Right lung (tissue), 5 donors: Measurements from ENCODE around the gene TRPV6. TPM values are rescaled to one million over a fixed set of nuclear protein-coding genes. Genes with fewer than 3 reads are reported as not detected.

ENCODE experiments used
- DNase-seq, 2 donors: peaks; one replicate each; pipeline ENCODE4 v3.0.0-alpha.2; 2013
- polyA plus RNA-seq, 5 donors: library from polyadenylated mRNA; unstranded; fragments of 120-200 nt; gene quantifications; one replicate each; pipeline versions ENCODE4 v1.2.1 to v1.2.3, GENCODE V29; 2013; ENCODE audit warnings: inconsistent platforms in 1 of 5, low replicate concordance in 1 of 5; ENCODE audit not compliant: insufficient read length in 5 of 5, insufficient read depth in 1 of 5

TRPV6 gene
- polyA plus RNA-seq, 5 donors, result 5.3 to 10.1 (median 8.1) TPM

DNA sequence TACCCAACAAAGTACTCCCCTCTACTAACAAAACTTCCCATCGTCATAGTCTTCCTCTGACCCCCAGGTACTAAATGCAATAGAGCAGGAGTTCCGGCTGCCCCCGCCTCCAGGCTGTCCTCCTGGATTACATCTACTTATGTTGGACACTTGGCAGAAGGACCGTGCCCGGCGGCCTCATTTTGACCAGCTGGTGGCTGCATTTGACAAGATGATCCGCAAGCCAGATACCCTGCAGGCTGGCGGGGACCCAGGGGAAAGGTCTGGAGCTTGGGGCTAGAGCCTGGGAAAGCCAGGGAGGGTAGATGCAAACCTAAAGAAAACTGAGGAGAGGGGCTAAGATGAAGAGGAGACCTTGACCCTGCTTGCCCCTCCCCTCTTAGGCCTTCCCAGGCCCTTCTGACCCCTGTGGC lies 15.4 kb downstream of the TRPV6 start:
- no peak for DNase-seq

DNA sequence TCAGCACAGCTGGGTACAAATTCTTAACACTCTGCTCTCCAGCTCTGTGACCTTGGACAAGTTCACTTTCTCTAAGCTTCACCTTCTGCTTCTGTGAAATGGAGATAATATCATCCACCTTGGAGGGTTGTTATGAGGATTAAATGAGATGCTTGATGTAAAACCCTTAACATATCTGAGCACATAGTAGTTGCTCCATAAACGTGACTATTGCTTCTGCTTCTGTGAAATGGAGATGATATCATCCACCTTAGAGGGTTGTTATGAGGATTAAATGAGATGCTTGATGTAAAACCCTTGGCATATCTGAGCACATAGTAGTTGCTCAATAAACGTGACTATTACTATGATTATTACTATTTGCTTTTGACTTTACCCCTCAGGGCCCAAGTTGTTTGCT lies 16.1 kb downstream of the TRPV6 start:
- DNase-seq, result no peak

DNA sequence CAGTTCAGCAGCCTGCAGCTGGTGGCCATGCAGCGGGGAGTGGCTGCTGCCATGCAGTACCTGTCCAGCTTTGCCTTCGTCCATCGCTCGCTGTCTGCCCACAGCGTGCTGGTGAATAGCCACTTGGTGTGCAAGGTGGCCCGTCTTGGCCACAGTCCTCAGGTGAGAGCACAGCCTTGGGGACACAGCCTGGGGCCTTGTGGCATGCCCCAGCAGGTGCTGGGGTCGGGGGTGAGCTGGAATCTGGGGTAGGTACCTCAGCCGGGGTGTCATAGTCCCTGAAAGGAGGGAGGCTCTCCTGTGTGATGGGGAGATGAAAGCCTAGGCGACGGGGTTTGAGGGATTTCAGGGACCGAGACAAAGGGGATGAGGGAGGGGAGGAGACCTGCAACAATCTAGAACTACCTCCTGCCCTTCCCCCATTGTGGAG lies 16.5 kb downstream of the TRPV6 start:
- DNase-seq, result no peak

DNA sequence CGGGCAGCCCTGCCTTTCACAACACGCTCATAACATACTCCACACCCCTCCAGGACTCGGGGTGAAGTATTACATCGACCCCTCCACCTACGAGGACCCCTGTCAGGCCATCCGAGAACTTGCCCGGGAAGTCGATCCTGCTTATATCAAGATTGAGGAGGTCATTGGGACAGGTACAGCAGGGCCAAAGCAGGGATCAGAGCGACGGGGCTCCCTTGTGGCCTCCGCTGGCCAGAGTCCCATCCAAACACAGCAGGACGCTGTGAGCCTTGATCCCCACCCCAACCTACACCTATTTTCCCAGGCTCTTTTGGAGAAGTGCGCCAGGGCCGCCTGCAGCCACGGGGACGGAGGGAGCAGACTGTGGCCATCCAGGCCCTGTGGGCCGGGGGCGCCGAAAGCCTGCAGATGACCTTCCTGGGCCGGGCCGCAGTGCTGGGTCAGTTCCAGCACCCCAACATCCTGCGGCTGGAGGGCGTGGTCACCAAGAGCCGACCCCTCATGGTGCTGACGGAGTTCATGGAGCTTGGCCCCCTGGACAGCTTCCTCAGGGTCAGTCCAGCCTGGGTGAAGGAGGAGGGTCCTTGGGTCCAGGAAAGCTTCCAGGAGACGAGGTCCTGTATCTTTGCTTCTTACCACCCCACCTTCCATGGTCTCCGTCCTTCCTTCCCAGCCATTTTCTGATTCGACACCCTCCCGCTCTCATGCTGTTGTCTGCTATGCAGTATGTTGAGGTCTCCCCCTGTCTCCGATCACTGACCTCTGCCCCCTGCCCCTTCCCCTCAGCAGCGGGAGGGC lies 17.2 kb downstream of the TRPV6 start:
- DNase-seq, result no peak

GRCh38 chr7:142867398-142868187 lies 18.0 kb downstream of the TRPV6 start:
- no peak for DNase-seq

- no peak for DNase-seq
These were observed 18.5 kb downstream of the TRPV6 start for GRCh38 chr7:142867097-142867378.

GRCh38 chr7:142866361-142867096 lies 19.0 kb downstream of the TRPV6 start:
- DNase-seq, result no peak

DNA sequence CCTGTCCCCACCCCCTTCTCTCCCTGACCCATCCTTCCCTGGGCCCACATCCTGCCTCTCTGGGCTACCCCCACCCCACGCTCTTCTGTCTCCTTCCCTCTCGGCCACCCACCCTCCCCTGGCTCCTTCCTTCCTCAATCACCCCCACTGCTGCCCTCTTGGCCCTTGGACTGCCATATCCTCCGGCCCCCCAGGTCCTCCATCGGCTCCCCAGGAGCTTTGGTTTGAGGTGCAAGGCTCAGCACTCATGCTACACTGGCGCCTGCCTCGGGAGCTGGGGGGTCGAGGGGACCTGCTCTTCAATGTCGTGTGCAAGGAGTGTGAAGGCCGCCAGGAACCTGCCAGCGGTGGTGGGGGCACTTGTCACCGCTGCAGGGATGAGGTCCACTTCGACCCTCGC lies 19.8 kb downstream of the TRPV6 start:
- no peak for DNase-seq

DNA sequence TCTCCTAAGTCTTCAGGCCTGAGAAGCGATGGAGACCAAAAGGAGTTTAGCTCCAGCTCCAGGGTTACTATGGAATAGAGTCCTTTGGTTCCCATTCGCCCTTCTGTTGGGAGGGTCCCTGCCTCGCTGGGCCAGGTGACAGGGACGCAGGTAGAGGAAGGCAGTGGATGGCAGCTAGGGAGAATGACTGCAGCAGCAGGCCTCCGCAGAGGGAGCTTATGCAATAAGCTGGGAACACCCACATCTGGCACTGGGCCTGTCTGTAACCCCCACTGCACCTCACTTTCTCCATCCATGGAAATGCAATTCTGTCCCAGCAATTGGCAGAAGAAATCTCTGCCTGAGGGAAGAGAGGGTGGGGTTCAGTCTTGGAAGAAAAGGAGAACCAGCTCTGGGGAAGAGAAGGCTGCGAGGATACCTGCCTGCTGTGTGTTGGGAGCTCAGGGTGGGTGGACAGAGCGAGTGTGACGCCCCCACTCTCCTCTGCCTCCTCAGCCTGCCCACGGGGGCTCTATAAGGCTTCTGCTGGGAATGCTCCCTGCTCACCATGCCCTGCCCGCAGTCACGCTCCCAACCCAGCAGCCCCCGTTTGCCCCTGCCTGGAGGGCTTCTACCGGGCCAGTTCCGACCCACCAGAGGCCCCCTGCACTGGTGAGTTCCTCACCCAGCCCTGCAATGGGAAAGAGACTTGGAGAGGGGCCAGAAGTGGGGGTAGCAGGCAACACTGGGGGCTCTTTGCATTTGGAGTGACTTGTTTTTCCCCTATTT lies 20.4 kb downstream of the TRPV6 start:
- DNase-seq, result no peak

GRCh38 chr7:142863891-142864685 lies 21.5 kb downstream of the TRPV6 start:
- DNase-seq, result no peak

- DNase-seq, result no peak
These were observed 22.7 kb downstream of the TRPV6 start for GRCh38 chr7:142862786-142863400.

DNA sequence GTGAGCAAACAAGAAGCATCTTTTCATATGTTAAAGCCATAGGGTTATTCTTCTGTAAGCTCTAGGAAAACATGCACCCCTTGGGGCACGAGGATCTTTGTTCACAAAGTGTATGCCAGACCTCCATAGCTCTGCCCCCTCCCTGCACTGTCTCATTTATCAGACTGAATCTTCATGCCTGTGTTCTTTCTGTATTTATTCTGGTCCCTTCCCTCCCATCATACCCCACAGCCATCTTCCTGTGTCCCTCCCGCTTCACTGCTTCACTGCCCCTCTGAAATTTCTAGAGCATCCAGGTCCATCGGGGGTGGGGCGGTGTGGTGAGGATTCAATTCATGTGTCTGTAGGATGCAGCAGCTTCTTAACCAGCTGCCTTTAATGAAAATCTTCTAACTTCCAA lies 23.2 kb downstream of the TRPV6 start:
- no peak for DNase-seq

DNA sequence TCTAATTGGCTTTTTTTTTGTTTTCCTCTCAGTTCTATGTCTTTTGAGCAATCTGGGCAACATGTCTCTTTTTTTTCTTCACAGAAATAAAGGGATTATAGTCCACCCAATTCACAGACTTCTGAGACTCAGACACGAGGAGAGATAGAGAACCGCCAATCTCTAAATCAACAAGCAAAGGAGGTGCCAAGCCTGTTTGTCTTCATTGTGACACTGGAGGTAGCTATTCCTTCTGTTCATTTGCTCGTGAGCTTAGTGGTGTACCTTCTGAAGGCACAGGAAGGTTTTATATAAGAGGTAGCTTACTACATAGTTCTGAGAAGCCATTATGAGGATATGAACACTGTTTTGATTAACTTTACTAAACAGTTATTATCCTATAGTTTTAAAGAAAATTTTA lies 24.6 kb downstream of the TRPV6 start:
- DNase-seq, result no peak

DNA sequence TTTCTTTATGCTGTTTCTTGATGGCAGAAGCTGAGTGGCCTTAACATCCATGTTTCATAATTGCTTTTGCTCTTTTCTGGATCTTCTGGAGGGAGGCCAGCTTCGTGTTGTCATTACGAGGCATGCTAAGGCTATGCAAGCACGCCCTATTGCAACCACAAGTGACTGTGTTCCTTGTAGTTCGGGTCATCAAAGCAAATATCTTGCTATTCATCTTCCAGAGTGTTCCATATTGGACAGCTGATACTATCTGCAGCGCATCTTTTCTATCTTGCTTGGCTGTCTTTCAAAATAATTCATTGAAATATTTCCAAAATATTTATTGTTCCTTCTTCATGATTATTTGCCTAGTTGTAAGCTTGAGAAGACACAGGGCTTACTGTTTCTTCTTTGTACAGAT lies 25.7 kb downstream of the TRPV6 start:
- peak; percentile 47 to 59 for DNase-seq

GRCh38 chr7:142859411-142859810 lies 26.1 kb downstream of the TRPV6 start:
- no peak for DNase-seq

DNA sequence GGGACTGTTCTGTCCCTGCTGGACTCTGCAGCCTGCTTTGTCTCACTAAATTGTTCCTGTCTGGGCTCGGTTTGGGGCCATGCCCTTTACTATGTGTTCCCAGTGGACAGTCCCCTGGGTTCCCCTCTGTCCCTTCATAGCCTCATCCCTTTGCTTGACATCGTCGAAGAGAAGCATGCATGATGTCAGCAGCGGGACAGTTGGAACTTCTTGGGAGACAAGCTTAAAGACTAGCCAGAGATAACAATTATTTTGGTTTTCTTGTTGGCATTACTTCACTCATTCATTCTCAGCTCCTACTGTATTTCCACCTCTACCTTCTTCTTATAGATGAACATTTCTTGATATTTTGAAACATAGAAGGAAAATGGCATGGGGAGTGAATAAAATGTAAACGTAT lies 27.9 kb downstream of the TRPV6 start:
- no peak for DNase-seq

DNA sequence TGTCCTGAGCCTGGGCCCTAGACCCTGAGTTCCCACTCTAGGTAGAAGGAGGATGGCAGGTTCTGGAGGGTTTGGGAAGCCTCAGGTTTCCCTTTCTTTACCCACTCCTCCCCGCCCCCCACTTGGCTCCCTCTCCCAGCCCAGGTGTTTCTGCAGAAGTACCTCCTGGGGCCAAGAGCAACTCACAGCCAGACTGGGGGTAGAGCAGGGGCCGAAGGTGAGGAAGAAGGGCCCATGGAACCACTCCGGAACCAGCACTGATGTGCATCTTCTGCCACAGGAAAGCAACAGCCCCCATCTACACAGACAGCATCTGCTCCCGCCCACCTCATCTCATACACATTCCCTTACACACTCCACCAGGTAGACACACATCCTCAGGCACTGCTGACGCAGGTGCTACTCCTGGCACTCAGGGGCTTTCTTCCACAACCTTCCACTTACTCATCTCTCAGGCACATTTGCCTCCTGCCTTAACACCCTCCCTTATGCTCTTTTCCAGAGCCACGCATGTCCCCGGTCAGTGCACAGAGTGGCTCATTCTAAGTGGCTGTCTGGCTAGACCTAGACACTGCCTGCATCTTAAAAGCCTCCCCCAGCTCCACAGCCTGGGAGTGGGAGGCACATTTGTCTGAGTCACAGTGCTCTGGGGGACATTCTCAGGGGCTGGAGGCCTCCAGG lies 28.8 kb downstream of the TRPV6 start:
- DNase-seq, result no peak

DNA sequence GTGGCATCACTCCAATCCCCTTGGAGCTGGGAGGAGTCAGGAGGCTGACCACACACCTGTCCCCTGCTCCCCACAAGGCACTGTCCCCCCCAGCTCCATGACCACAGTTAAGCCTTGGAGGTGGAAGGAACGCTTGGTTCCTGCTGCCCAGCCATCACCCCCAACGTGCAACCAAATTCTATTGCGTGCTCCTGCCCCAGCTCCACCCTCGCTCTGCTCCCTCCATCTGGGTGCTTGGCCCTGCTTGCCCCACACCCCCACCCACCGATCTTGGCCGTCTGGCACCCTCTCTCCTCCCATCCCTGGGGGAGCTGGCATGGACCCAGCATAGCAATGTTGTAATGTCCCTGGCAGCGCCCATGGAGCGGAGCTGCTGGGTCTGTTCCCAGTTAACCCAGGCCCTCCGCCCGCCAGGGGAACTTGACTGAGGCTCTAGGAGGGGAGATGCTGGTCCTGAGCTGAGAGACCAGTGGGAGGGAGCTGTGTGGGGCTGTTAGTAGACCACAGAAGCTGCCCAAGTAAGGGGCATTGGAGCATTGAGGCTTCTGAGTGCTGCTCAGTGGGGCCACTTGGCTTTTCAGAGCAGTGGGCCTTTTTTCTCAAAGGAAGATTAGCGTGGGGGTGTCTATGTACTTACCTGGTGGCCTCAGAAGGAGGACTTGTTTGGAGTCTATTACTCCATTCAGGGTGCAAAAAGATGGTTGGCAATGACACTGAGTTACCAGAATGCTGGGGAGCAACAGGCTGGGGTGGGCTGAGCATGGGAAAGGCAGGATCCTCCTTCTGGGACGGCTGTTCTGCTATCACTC lies 29.6 kb downstream of the TRPV6 start:
- DNase-seq, result peak; percentile 16 to 26

- peak in 1 of 2 donors; percentile 15 for DNase-seq
These were observed 30.3 kb downstream of the TRPV6 start for GRCh38 chr7:142855114-142855743.
